ENCODE results near the gene EMX1. TPM values are rescaled to one million over a fixed set of nuclear protein-coding genes. Genes with fewer than 3 reads are reported as not detected.

The EMX1 gene
- total RNA-seq, 1 donor from 2014 or later, result not detected

GRCh38 chr2:72940786-72941185 is 23.5 kb downstream of the EMX1 start:
- peaks cover 25% of the 10 kb centered on the region for H3K4me1 Mint-ChIP-seq (ENCODE audit: unreplicated experiment)

DNA sequence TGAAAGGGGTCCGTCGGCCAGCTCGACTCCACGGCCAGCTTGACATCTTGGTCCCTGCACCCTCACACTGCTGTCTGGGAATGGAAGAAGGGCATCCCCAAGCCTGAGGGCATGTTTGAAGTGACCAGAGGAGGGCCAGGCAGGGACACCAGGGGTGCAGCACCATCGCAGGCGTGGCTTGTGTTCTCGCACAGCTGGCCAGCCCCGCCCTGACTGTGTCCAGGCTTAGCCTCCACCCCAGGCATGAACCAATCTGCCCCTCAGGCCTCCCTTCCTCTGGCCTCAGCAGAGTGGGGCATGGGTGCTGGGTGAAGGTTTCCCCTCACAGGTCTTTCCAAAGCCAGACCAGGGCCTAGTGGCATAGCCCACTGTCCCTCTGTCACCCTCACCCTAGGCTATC is 25.0 kb downstream of the EMX1 start:
- no peak for DNase-seq (ENCODE audit: extremely low spot score, unreplicated experiment)
- Mint-ChIP-seq H3K36me3 (ENCODE audit: unreplicated experiment) (peaks cover 19% of the 10 kb centered on the region), H3K27me3 (ENCODE audit: unreplicated experiment) (peaks cover 12% of the 10 kb centered on the region), H3K27ac (ENCODE audit: unreplicated experiment) (no peak overlapping the region), H3K4me3 (ENCODE audit: unreplicated experiment) (no peak overlapping the region), H3K4me1 (ENCODE audit: unreplicated experiment) (peaks cover 25% of the 10 kb centered on the region), H3K9me3 (ENCODE audit: unreplicated experiment) (no peaks in the 10 kb centered on the region)
- TF ChIP-seq CTCF (IDR thresholded peaks at IDR 0.05), result no peak

More at GRCh38 chr2:72940786-72941185, 23.5 kb downstream of the EMX1 start:
- no peak for DNase-seq (ENCODE audit: extremely low spot score, unreplicated experiment)
- Mint-ChIP-seq H3K27ac (ENCODE audit: unreplicated experiment) (no peak overlapping the region), H3K9me3 (ENCODE audit: unreplicated experiment) (no peaks in the 10 kb centered on the region), H3K27me3 (ENCODE audit: unreplicated experiment) (peaks cover 19% of the 10 kb centered on the region), H3K4me3 (ENCODE audit: unreplicated experiment) (no peak overlapping the region), H3K36me3 (ENCODE audit: unreplicated experiment) (peaks cover 11% of the 10 kb centered on the region)
- no peak for TF ChIP-seq CTCF (IDR thresholded peaks at IDR 0.05)

DNA sequence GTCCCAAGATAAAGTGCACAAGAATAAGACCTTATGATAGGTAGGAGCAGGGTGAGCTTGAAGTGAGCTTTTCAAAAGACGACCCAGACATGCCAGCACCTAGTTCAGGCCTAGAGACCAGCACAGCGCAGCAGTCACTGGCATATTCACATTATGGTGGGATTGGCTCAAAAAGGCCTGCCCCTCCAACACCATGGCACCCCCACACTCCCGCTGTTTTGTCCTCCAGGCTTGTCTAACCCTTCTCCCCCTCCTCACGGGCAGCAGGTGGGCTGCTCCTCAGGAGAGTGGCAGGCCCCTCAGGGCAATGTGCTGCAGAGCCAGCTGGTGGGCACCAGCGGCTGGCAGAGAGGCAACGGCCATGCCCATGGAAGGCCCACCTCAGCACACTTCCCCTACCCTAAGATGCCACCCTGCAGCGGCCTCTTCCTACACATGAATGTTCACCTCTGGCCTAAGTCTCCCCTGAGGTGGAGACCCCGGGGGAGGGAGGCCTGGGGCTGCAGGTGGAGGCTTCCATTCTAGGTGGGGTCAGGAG is 25.6 kb downstream of the EMX1 start:
- Mint-ChIP-seq H3K9me3 (ENCODE audit: unreplicated experiment) (no peaks in the 10 kb centered on the region), H3K27ac (ENCODE audit: unreplicated experiment) (no peak overlapping the region), H3K4me3 (ENCODE audit: unreplicated experiment) (no peak overlapping the region), H3K27me3 (ENCODE audit: unreplicated experiment) (peaks cover 9% of the 10 kb centered on the region), H3K4me1 (ENCODE audit: unreplicated experiment) (peaks cover 25% of the 10 kb centered on the region), H3K36me3 (ENCODE audit: unreplicated experiment) (peaks cover 19% of the 10 kb centered on the region)
- no peak for DNase-seq (ENCODE audit: extremely low spot score, unreplicated experiment)
- TF ChIP-seq CTCF (IDR thresholded peaks at IDR 0.05), result no peak

DNA sequence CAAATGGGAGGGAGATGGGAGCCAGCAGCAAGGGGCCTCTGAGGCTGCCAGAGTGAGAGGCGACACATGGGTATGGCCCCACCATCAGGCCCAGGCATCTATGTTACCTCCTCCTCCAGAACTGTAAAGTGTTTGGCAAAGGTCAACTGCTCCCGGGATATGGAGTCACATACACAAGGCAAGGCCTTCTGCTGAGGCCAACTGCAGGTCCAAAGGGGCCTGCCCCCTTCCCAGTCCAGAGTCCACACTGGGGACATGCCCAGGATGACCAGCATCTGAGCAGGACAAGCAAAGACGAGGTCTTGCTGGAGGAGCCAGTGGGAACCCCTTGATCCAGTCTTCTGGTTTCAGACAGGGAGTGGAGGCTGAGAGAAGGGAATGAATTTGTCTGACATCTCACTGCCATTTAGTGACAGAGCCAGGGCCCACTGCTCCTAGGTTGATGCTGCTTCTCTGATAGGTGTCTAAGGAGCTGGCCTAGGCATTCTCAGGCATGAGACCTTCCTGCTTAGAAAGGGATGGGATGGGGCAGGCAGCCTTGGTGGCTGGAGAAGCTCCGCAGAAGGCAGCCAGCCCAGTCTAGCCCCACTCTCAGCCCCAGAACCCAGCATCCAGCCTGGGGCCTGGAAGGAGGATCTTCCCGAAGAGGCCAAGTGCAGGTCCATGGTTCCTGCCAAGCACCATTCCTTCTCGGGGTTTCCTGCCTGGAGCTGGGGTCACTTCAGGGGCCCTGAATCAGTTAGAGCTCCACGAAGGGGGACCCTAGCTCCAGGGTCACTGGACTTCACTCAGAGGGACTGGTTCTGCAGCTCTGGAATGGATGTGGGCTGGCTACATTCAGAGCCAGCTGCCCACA is 26.4 kb downstream of the EMX1 start:
- Mint-ChIP-seq H3K27me3 (ENCODE audit: unreplicated experiment) (peaks cover 5% of the 10 kb centered on the region), H3K36me3 (ENCODE audit: unreplicated experiment) (peaks cover 17% of the 10 kb centered on the region), H3K9me3 (ENCODE audit: unreplicated experiment) (no peaks in the 10 kb centered on the region), H3K4me3 (ENCODE audit: unreplicated experiment) (no peak overlapping the region), H3K4me1 (ENCODE audit: unreplicated experiment) (peaks cover 25% of the 10 kb centered on the region), H3K27ac (ENCODE audit: unreplicated experiment) (no peak overlapping the region)
- no peak for TF ChIP-seq CTCF (IDR thresholded peaks at IDR 0.05)
- DNase-seq (ENCODE audit: extremely low spot score, unreplicated experiment), result no peak

- no peak for TF ChIP-seq CTCF (IDR thresholded peaks at IDR 0.05)
- Mint-ChIP-seq H3K36me3 (ENCODE audit: unreplicated experiment) (peaks cover 12% of the 10 kb centered on the region), H3K4me1 (ENCODE audit: unreplicated experiment) (peaks cover 22% of the 10 kb centered on the region), H3K27me3 (ENCODE audit: unreplicated experiment) (no peaks in the 10 kb centered on the region), H3K4me3 (ENCODE audit: unreplicated experiment) (no peak overlapping the region), H3K27ac (ENCODE audit: unreplicated experiment) (no peak overlapping the region), H3K9me3 (ENCODE audit: unreplicated experiment) (no peaks in the 10 kb centered on the region)
- no peak for DNase-seq (ENCODE audit: extremely low spot score, unreplicated experiment)
Measured at GRCh38 chr2:72944804-72945449, 27.6 kb downstream of the EMX1 start.
